AG09309 (cell line): ENCODE results near the gene OCRL.
"Not testable (repeated sequence)": the region's sequence is repeated elsewhere in the genome, so short reads cannot be mapped to it uniquely, and the experiment has no call there.

Experiments
- DNase-seq: peaks from one replicate; pipeline ENCODE4 v3.0.0-alpha.2; 2010; ENCODE audit warnings: low read depth
- H3K4me3 ChIP-seq: 2 replicates; pipeline ENCODE4 v1.5.1; 2011; ENCODE audit warnings: mild to moderate bottlenecking, low read depth, low read length, moderate library complexity; ENCODE audit not compliant: control insufficient read depth
- CTCF ChIP-seq: IDR thresholded peaks from 2 replicates; pipeline ENCODE4 v1.5.1; 2011; ENCODE audit warnings: mild to moderate bottlenecking, low read depth, low read length, inconsistent platforms; ENCODE audit not compliant: insufficient read depth, control insufficient read depth; ENCODE audit errors: missing control alignments

OCRL gene

GRCh38 chrX:129549124-129549523 lies 9.1 kb downstream of the OCRL start:
- TF ChIP-seq CTCF, result no peak
- DNase-seq, result no peak

GRCh38 chrX:129553619-129554288 lies 13.7 kb downstream of the OCRL start:
- H3K4me3 ChIP-seq, result no peak overlapping the region
- no peak for TF ChIP-seq CTCF
- DNase-seq, result no peak

More at GRCh38 chrX:129549124-129549523, 9.1 kb downstream of the OCRL start:
- no peak overlapping the region for H3K4me3 ChIP-seq

GRCh38 chrX:129554816-129555215 lies 14.8 kb downstream of the OCRL start:
- DNase-seq, result not testable (repeated sequence)

GRCh38 chrX:129556806-129557315 lies 16.8 kb downstream of the OCRL start:
- TF ChIP-seq CTCF, result no peak
- DNase-seq, result no peak
- no peak overlapping the region for H3K4me3 ChIP-seq

More at GRCh38 chrX:129554816-129555215, 14.8 kb downstream of the OCRL start:
- not testable (repeated sequence) for H3K4me3 ChIP-seq

- DNase-seq, result no peak
- no peak for TF ChIP-seq CTCF
- no peak overlapping the region for H3K4me3 ChIP-seq
These were observed 17.9 kb downstream of the OCRL start for GRCh38 chrX:129557844-129558480.

GRCh38 chrX:129559783-129560182 lies 19.7 kb downstream of the OCRL start:
- TF ChIP-seq CTCF, result no peak
- H3K4me3 ChIP-seq, result no peak overlapping the region
- DNase-seq, result no peak

- TF ChIP-seq CTCF, result no peak
- no peak for DNase-seq
These were observed 21.4 kb downstream of the OCRL start for GRCh38 chrX:129561453-129561852.

GRCh38 chrX:129564345-129564744 lies 24.3 kb downstream of the OCRL start:
- H3K4me3 ChIP-seq, result not testable (repeated sequence)

More at GRCh38 chrX:129561453-129561852, 21.4 kb downstream of the OCRL start:
- H3K4me3 ChIP-seq, result no peak overlapping the region

More at GRCh38 chrX:129564345-129564744, 24.3 kb downstream of the OCRL start:
- not testable (repeated sequence) for DNase-seq
